WTC11 (cell line): ENCODE data around the gene SBSN. TPM values are rescaled to one million over a fixed set of nuclear protein-coding genes. Genes with fewer than 3 reads are reported as not detected.

ENCODE experiments used
- ATAC-seq: fragments of 200-7000 bp; cut with Tn5 transposase; 2 replicates; pipeline ENCODE4 v1.10.0; 2021; ENCODE audit warnings: mild to moderate bottlenecking, moderate library complexity
- CTCF ChIA-PET: fragments of 300-600 bp; sonication (Branson Sonifier 250); formaldehyde crosslinking; loops from one replicate; lab custom pipeline; 2021; ENCODE audit warnings: antibody characterized with exemption; lab: Charles Lee
- POLR2A ChIA-PET: fragments of 350-600 bp; sonication (Branson Sonifier 250); formaldehyde crosslinking; loops from one replicate; lab custom pipeline; 2021; ENCODE audit warnings: antibody characterized with exemption; lab: Charles Lee
- DNase-seq: peaks from one replicate; pipeline ENCODE4 v3.0.0; 2021; ENCODE audit warnings: low spot score
- H3K27ac Mint-ChIP-seq: 2 replicates; pipeline ENCODE4 v1.8.0; 2021; ENCODE audit warnings: mixed read lengths
- H3K27me3 Mint-ChIP-seq: 2 replicates; pipeline ENCODE4 v1.8.0; 2021; ENCODE audit warnings: low read depth, mild to moderate bottlenecking, moderate library complexity, mixed read lengths
- H3K36me3 Mint-ChIP-seq: 2 replicates; pipeline ENCODE4 v1.8.0; 2021; ENCODE audit warnings: mixed read lengths
- H3K4me1 Mint-ChIP-seq: 2 replicates; pipeline ENCODE4 v1.8.0; 2022; ENCODE audit warnings: mixed read lengths
- H3K4me3 Mint-ChIP-seq: 2 replicates; pipeline ENCODE4 v1.8.0; 2021; ENCODE audit warnings: mild to moderate bottlenecking, moderate library complexity, mixed read lengths
- H3K9me3 Mint-ChIP-seq: 2 replicates; pipeline ENCODE4 v1.8.0; 2021; ENCODE audit warnings: mixed read lengths
- ATF1 ChIP-seq: sonication (generic); formaldehyde crosslinking; IDR thresholded peaks from 2 replicates; pipeline ENCODE4 v1.8.1; 2023; ENCODE audit warnings: mild to moderate bottlenecking, moderate library complexity, missing genetic modification reagents
- ESRRA ChIP-seq: sonication (generic); formaldehyde crosslinking; IDR thresholded peaks from 2 replicates; pipeline ENCODE4 v1.8.1; 2022; ENCODE audit warnings: mild to moderate bottlenecking, missing genetic modification reagents, borderline replicate concordance
- ETV6 ChIP-seq: sonication (generic); formaldehyde crosslinking; IDR thresholded peaks from 2 replicates; pipeline ENCODE4 v1.8.1; 2022; ENCODE audit warnings: mild to moderate bottlenecking, missing genetic modification reagents
- GTF2I ChIP-seq: fragments of 250-450 bp; sonication (Bioruptor Pico); conservative IDR thresholded peaks from 2 replicates; pipeline ENCODE4 v1.4.0; 2021; ENCODE audit warnings: mild to moderate bottlenecking
- IRF2 ChIP-seq: sonication (generic); formaldehyde crosslinking; IDR thresholded peaks from 2 replicates; pipeline ENCODE4 v1.8.0; 2022; ENCODE audit warnings: low read depth, missing genetic modification reagents, borderline replicate concordance
- JAZF1 ChIP-seq: fragments of 250-450 bp; sonication (Bioruptor Pico); IDR thresholded peaks from 2 replicates; pipeline ENCODE4 v1.9.0; 2021; ENCODE audit warnings: moderate library complexity, mild to moderate bottlenecking, inconsistent platforms
- OVOL2 ChIP-seq: fragments of 250-450 bp; sonication (Bioruptor Pico); IDR thresholded peaks from 2 replicates; pipeline ENCODE4 v1.9.0; 2021; ENCODE audit warnings: mild to moderate bottlenecking, borderline replicate concordance
- TEAD4 ChIP-seq: sonication (generic); formaldehyde crosslinking; IDR thresholded peaks from 2 replicates; pipeline ENCODE4 v1.8.0; 2022; ENCODE audit warnings: mild to moderate bottlenecking, missing genetic modification reagents
- ZBTB21 ChIP-seq: sonication (generic); formaldehyde crosslinking; IDR thresholded peaks from 2 replicates; pipeline ENCODE4 v1.8.1; 2023; ENCODE audit warnings: mild to moderate bottlenecking, missing genetic modification reagents, borderline replicate concordance
- ZNF263 ChIP-seq: sonication (generic); formaldehyde crosslinking; IDR thresholded peaks from 2 replicates; pipeline ENCODE4 v1.8.1; 2022; ENCODE audit warnings: low read depth, mild to moderate bottlenecking, moderate library complexity, missing genetic modification reagents
- ZNF317 ChIP-seq: sonication (generic); formaldehyde crosslinking; IDR thresholded peaks from 2 replicates; pipeline ENCODE4 v1.8.1; 2023; ENCODE audit warnings: low read depth, mild to moderate bottlenecking, moderate library complexity, missing genetic modification reagents, borderline replicate concordance
- total RNA-seq: library from RNA; stranded (reverse); gene quantifications from 3 replicates; pipeline ENCODE4 v1.2.3, GENCODE V29; 2021
- TF ChIP-seq, protein P1 (sequence below): sonication (generic); formaldehyde crosslinking; IDR thresholded peaks from 2 replicates; pipeline ENCODE4 v1.8.1; 2022; ENCODE audit warnings: low read depth, missing genetic modification reagents, borderline replicate concordance
- TF ChIP-seq, protein P2 (sequence below): fragments of 250-450 bp; sonication (Bioruptor Pico); IDR thresholded peaks from 2 replicates; pipeline ENCODE4 v2.1.2; 2022; ENCODE audit warnings: mild to moderate bottlenecking, moderate library complexity
- TF ChIP-seq, protein P3 (sequence below): sonication (generic); formaldehyde crosslinking; IDR thresholded peaks from 2 replicates; pipeline ENCODE4 v1.8.1; 2022; ENCODE audit warnings: missing genetic modification reagents, borderline replicate concordance
- TF ChIP-seq, protein P4 (sequence below): fragments of 250-450 bp; sonication (Bioruptor Pico); conservative IDR thresholded peaks from 2 replicates; pipeline ENCODE4 v1.9.0; 2021; ENCODE audit warnings: mild to moderate bottlenecking
- TF ChIP-seq, protein P5 (sequence below): sonication (generic); formaldehyde crosslinking; IDR thresholded peaks from 2 replicates; pipeline ENCODE4 v1.8.1; 2023; ENCODE audit warnings: mild to moderate bottlenecking, missing genetic modification reagents, moderate library complexity
- TF ChIP-seq, protein P6 (sequence below): sonication (generic); formaldehyde crosslinking; IDR thresholded peaks from 2 replicates; pipeline ENCODE4 v1.8.1; 2023; ENCODE audit warnings: mild to moderate bottlenecking, moderate library complexity, missing genetic modification reagents
- TF ChIP-seq, protein P7 (sequence below): sonication (generic); formaldehyde crosslinking; IDR thresholded peaks from 2 replicates; pipeline ENCODE4 v1.8.0; 2023; ENCODE audit warnings: mild to moderate bottlenecking, missing genetic modification reagents
- TF ChIP-seq, protein P8 (sequence below): fragments of 250-450 bp; sonication (Bioruptor Pico); IDR thresholded peaks from 2 replicates; pipeline ENCODE4 v1.8.0; 2021; ENCODE audit warnings: mild to moderate bottlenecking

Gene SBSN
- total RNA-seq, 1 experiment from 2014 or later: 0.15 TPM

DNA sequence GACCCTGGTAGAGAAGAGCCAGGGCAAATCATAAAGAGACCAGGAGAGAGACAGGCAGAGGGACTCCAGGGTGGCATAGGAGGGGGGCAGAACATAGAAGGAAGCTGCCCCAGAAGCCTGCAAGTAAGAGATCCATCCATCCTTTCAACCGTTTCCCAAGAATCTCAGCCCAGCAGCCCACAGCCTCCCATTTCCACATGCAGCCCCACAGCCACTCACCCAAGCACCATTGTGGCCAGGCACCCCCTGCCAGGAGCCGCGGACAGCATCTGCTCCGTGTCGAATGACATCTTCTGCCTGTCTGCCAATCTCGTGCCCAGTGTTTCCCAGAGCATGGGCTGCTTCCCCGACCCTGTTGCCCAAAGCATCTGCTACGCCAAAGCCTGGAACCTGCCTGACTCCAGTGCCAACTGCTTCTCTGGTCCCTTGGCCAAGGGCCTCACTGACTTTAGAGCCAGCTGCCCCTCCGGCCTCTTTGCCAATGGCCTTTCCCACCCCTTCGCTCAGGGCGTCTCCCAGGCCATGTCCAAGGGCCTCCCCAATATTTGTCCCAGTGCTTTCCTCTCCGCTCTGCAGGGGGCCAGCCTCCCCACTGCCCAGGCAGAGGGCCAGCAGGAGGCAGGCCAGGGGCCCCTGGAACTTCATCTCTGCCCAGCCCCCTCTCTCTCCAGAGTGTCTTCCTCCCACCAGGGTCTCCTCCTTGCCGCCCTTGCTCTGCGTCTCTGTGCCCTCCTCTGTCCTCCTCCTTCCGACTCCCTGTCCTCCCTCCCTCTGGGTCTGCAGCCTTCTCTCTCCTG is 15.1 kb downstream of the SBSN start:
- no peak overlapping the region for H3K4me3 Mint-ChIP-seq
- ChIA-PET CTCF (interaction anchor here (0.6 to 2.3 kb wide), 7 partner anchors 17 to 325 kb away, joined by 3 to 19 read pairs (median 5); no protein-coding TSS in a partner anchor), POLR2A (interaction anchor here (0.5 to 1.6 kb wide), 4 partner anchors 17 to 98 kb away, joined by 3 to 5 read pairs (median 4); no protein-coding TSS in a partner anchor)
- TF ChIP-seq, protein P1, sequence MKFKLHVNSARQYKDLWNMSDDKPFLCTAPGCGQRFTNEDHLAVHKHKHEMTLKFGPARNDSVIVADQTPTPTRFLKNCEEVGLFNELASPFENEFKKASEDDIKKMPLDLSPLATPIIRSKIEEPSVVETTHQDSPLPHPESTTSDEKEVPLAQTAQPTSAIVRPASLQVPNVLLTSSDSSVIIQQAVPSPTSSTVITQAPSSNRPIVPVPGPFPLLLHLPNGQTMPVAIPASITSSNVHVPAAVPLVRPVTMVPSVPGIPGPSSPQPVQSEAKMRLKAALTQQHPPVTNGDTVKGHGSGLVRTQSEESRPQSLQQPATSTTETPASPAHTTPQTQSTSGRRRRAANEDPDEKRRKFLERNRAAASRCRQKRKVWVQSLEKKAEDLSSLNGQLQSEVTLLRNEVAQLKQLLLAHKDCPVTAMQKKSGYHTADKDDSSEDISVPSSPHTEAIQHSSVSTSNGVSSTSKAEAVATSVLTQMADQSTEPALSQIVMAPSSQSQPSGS (CRISPR knock-in tag): no peak
- 0 out of 2 replicates have a peak, but pooled peaks have one; percentile 46 for TF ChIP-seq ZNF263 (CRISPR knock-in tag)
- peaks cover 6% of the 10 kb centered on the region for H3K36me3 Mint-ChIP-seq
- no peak for DNase-seq
- H3K9me3 Mint-ChIP-seq: no peaks in the 10 kb centered on the region
- no peak for ATAC-seq
- H3K27me3 Mint-ChIP-seq: peaks cover 20% of the 10 kb centered on the region
- peaks cover 22% of the 10 kb centered on the region for H3K4me1 Mint-ChIP-seq
- no peak overlapping the region for H3K27ac Mint-ChIP-seq

DNA sequence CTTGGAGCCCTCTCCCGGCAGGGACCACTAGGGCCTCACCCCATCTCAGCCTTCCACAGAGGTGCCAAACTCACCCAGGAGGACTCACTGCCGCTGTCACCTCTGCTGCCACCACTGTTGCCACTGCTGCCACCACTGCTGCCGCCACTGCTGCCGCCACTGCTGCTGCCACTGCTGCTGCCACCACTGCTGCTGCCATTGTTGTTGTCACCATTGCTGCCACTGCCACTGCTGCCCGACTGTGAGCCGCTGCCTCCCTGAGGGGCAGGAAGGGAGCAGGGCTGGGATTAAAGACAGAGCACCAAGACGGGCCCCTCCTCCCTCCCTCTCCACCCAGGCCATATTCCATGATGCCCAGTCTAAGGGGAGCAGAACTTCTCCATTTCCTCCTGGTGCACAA is 16.8 kb downstream of the SBSN start:
- H3K9me3 Mint-ChIP-seq: no peaks in the 10 kb centered on the region
- DNase-seq (no peak), ATAC-seq (no peak)
- ChIA-PET POLR2A (interaction anchor here (1.1 to 1.2 kb wide), 3 partner anchors 12 to 37 kb away, joined by 3 to 4 read pairs (median 4); no protein-coding TSS in a partner anchor), CTCF (interaction anchor here (1.0 to 4.0 kb wide), 14 partner anchors 9 to 467 kb away, joined by 3 to 62 read pairs (median 9); no protein-coding TSS in a partner anchor)
- no peak overlapping the region for H3K4me3 Mint-ChIP-seq
- H3K36me3 Mint-ChIP-seq: peaks cover 19% of the 10 kb centered on the region
- peaks cover 24% of the 10 kb centered on the region for H3K4me1 Mint-ChIP-seq
- peaks cover 20% of the 10 kb centered on the region for H3K27me3 Mint-ChIP-seq
- no peak overlapping the region for H3K27ac Mint-ChIP-seq
- TF ChIP-seq, protein P2, sequence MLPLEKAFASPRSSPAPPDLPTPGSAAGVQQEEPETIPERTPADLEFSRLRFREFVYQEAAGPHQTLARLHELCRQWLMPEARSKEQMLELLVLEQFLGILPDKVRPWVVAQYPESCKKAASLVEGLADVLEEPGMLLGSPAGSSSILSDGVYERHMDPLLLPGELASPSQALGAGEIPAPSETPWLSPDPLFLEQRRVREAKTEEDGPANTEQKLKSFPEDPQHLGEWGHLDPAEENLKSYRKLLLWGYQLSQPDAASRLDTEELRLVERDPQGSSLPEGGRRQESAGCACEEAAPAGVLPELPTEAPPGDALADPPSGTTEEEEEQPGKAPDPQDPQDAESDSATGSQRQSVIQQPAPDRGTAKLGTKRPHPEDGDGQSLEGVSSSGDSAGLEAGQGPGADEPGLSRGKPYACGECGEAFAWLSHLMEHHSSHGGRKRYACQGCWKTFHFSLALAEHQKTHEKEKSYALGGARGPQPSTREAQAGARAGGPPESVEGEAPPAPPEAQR (CRISPR knock-in tag): no peak
- TF ChIP-seq OVOL2 (CRISPR knock-in tag) (no peak), IRF2 (no peak), TEAD4 (no peak), ATF1 (no peak), GTF2I (CRISPR knock-in tag) (no peak), ZBTB21 (no peak), ETV6 (CRISPR knock-in tag) (no peak), ESRRA (no peak), ZNF317 (CRISPR knock-in tag) (no peak), JAZF1 (CRISPR knock-in tag) (no peak)
- TF ChIP-seq, protein P3, sequence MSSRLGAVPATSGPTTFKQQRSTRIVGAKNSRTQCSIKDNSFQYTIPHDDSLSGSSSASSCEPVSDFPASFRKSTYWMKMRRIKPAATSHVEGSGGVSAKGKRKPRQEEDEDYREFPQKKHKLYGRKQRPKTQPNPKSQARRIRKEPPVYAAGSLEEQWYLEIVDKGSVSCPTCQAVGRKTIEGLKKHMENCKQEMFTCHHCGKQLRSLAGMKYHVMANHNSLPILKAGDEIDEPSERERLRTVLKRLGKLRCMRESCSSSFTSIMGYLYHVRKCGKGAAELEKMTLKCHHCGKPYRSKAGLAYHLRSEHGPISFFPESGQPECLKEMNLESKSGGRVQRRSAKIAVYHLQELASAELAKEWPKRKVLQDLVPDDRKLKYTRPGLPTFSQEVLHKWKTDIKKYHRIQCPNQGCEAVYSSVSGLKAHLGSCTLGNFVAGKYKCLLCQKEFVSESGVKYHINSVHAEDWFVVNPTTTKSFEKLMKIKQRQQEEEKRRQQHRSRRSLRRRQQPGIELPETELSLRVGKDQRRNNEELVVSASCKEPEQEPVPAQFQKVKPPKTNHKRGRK: no peak
- TF ChIP-seq, protein P4, sequence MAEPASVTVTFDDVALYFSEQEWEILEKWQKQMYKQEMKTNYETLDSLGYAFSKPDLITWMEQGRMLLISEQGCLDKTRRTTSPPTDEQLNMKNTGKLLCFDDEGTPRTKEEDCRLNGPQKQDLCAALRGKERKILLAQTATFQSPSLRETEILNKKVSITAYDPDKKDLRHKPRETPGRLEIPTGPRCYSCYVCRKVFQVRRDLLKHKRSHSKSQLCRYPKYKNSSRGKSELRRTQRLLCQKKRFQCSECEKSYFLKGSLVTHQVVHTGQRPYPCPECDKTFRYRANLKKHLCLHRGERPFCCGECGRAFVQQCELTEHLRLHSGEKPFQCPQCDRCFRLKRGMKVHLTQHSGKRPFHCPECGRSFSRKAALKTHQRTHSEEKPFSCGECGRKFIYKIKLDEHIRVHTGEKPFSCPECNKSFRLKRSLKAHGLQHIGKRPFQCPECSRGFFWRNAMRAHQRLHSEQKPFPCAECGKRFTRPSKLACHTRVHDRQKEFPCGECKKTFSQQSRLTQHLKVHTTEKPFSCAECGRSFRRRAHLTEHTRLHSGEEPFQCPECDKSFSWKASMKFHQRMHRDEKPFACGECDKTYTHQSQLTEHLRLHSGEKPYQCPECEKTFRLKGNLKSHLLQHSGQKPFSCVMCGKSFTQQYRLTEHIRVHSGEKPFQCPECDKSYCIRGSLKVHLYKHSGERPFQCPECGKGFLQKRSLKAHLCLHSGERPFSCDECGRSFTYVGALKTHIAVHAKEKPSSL (CRISPR knock-in tag): no peak
- TF ChIP-seq, protein P5, sequence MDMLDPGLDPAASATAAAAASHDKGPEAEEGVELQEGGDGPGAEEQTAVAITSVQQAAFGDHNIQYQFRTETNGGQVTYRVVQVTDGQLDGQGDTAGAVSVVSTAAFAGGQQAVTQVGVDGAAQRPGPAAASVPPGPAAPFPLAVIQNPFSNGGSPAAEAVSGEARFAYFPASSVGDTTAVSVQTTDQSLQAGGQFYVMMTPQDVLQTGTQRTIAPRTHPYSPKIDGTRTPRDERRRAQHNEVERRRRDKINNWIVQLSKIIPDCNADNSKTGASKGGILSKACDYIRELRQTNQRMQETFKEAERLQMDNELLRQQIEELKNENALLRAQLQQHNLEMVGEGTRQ (CRISPR knock-in tag): no peak
- TF ChIP-seq, protein P6, sequence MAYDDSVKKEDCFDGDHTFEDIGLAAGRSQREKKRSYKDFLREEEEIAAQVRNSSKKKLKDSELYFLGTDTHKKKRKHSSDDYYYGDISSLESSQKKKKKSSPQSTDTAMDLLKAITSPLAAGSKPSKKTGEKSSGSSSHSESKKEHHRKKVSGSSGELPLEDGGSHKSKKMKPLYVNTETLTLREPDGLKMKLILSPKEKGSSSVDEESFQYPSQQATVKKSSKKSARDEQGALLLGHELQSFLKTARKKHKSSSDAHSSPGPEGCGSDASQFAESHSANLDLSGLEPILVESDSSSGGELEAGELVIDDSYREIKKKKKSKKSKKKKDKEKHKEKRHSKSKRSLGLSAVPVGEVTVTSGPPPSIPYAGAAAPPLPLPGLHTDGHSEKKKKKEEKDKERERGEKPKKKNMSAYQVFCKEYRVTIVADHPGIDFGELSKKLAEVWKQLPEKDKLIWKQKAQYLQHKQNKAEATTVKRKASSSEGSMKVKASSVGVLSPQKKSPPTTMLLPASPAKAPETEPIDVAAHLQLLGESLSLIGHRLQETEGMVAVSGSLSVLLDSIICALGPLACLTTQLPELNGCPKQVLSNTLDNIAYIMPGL: no peak
- TF ChIP-seq, protein P7, sequence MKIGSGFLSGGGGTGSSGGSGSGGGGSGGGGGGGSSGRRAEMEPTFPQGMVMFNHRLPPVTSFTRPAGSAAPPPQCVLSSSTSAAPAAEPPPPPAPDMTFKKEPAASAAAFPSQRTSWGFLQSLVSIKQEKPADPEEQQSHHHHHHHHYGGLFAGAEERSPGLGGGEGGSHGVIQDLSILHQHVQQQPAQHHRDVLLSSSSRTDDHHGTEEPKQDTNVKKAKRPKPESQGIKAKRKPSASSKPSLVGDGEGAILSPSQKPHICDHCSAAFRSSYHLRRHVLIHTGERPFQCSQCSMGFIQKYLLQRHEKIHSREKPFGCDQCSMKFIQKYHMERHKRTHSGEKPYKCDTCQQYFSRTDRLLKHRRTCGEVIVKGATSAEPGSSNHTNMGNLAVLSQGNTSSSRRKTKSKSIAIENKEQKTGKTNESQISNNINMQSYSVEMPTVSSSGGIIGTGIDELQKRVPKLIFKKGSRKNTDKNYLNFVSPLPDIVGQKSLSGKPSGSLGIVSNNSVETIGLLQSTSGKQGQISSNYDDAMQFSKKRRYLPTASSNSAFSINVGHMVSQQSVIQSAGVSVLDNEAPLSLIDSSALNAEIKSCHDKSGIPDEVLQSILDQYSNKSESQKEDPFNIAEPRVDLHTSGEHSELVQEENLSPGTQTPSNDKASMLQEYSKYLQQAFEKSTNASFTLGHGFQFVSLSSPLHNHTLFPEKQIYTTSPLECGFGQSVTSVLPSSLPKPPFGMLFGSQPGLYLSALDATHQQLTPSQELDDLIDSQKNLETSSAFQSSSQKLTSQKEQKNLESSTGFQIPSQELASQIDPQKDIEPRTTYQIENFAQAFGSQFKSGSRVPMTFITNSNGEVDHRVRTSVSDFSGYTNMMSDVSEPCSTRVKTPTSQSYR: no peak
- TF ChIP-seq, protein P8, sequence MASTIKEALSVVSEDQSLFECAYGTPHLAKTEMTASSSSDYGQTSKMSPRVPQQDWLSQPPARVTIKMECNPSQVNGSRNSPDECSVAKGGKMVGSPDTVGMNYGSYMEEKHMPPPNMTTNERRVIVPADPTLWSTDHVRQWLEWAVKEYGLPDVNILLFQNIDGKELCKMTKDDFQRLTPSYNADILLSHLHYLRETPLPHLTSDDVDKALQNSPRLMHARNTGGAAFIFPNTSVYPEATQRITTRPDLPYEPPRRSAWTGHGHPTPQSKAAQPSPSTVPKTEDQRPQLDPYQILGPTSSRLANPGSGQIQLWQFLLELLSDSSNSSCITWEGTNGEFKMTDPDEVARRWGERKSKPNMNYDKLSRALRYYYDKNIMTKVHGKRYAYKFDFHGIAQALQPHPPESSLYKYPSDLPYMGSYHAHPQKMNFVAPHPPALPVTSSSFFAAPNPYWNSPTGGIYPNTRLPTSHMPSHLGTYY (CRISPR knock-in tag): no peak
